PC-9 (cell line): Measurements from ENCODE around the gene PCGF3. TPM values are rescaled to one million over a fixed set of nuclear protein-coding genes. Genes with fewer than 3 reads are reported as not detected.

ENCODE experiments used
- BruUV-seq: library from RNA; stranded (reverse); fragments of 400-500 nt; replicated peaks from 2 replicates; lab custom pipeline; 2021; lab: Mats Ljungman, UMichigan
- CTCF ChIA-PET: fragments of 300-600 bp; sonication (Branson Sonifier 250); formaldehyde crosslinking; loops from one replicate; lab custom pipeline; 2022; ENCODE audit warnings: antibody characterized with exemption; lab: Charles Lee
- POLR2A ChIA-PET: fragments of 300-600 bp; sonication (Branson Sonifier 250); formaldehyde crosslinking; loops from one replicate; lab custom pipeline; 2022; ENCODE audit warnings: antibody characterized with exemption; ENCODE audit not compliant: unreplicated experiment; lab: Charles Lee
- DNase-seq, 2 experiments: peaks; one replicate each; pipeline versions ENCODE4 v3.0.0 to v3.0.0-alpha.2; 2015 to 2022; ENCODE audit warnings: mixed read lengths in 1 of 2
- H2AFZ ChIP-seq: fragments of 200-600 bp; sonication (generic); 2 replicates; pipeline ENCODE4 v1.8.1; 2017; ENCODE audit warnings: antibody characterized with exemption
- H3F3A ChIP-seq: fragments of 200-600 bp; sonication (generic); 2 replicates; pipeline ENCODE4 v1.8.1; 2017; ENCODE audit warnings: antibody characterized with exemption, mild to moderate bottlenecking, low read depth; ENCODE audit not compliant: insufficient read depth
- H3K27ac ChIP-seq: fragments of 200-600 bp; sonication (generic); 2 replicates; pipeline ENCODE4 v1.6.1; 2016; ENCODE audit warnings: mixed run types
- H3K27me3 ChIP-seq: fragments of 200-600 bp; sonication (generic); 2 replicates; pipeline ENCODE4 v1.6.1; 2016; ENCODE audit warnings: low read depth, mixed run types; ENCODE audit not compliant: insufficient read depth
- H3K36me3 ChIP-seq: fragments of 200-600 bp; sonication (generic); 2 replicates; pipeline ENCODE4 v1.6.1; 2016; ENCODE audit warnings: low read depth, mixed run types
- H3K4me1 ChIP-seq: fragments of 200-600 bp; sonication (generic); replicated peaks from 2 replicates; pipeline ENCODE4 v1.6.1; 2016; ENCODE audit warnings: mixed run types; ENCODE audit not compliant: insufficient read depth
- H3K4me2 ChIP-seq: fragments of 200-600 bp; sonication (generic); 2 replicates; pipeline ENCODE4 v1.6.1; 2017; ENCODE audit warnings: mixed run types
- H3K4me3 ChIP-seq: fragments of 200-600 bp; sonication (generic); 2 replicates; pipeline ENCODE4 v1.6.1; 2016; ENCODE audit warnings: mixed run types
- H3K79me2 ChIP-seq: fragments of 200-600 bp; sonication (generic); 2 replicates; pipeline ENCODE4 v1.6.1; 2017; ENCODE audit warnings: low read depth, mixed run types
- H3K9me2 ChIP-seq: fragments of 200-600 bp; sonication (generic); 2 replicates; pipeline ENCODE4 v1.8.1; 2017; ENCODE audit warnings: mild to moderate bottlenecking; ENCODE audit not compliant: insufficient read depth
- H3K9me3 ChIP-seq: fragments of 200-600 bp; sonication (generic); 2 replicates; pipeline ENCODE4 v1.8.1; 2016; ENCODE audit warnings: low read depth; ENCODE audit not compliant: insufficient read depth
- H4K20me1 ChIP-seq: fragments of 200-600 bp; sonication (generic); 2 replicates; pipeline ENCODE4 v1.8.1; 2017; ENCODE audit not compliant: insufficient read depth
- CTCF ChIP-seq: fragments of 200-600 bp; sonication (generic); conservative IDR thresholded peaks from 2 replicates; pipeline ENCODE4 v1.6.1; 2017; ENCODE audit warnings: mixed run types, antibody characterized with exemption, mild to moderate bottlenecking, moderate library complexity
- EZH2 ChIP-seq: fragments of 200-600 bp; sonication (generic); IDR thresholded peaks from 2 replicates; pipeline ENCODE4 v1.8.0; 2017; ENCODE audit warnings: antibody characterized with exemption, low read depth
- intact Hi-C: fragments of 100-400 bp; cut with micrococcal nuclease; formaldehyde crosslinking; loops from one replicate; pipeline ENCODE4 v1.10.0; 2022; ENCODE audit not compliant: unreplicated experiment
- total RNA-seq: library from RNA; stranded (reverse); gene quantifications from 2 replicates; pipeline ENCODE4 v1.2.3, GENCODE V29; 2021

PCGF3 gene
- total RNA-seq, 1 experiment from 2014 or later, result 60.8 TPM

- no TSS peak for BruUV-seq
- H4K20me1 ChIP-seq, result peaks cover 84% of the 10 kb centered on the region
Observed at GRCh38 chr4:776743-777441, 71.3 kb downstream of the PCGF3 start.

GRCh38 chr4:777520-778262 is 72.1 kb downstream of the PCGF3 start:
- no peak overlapping the region for H3K4me2 ChIP-seq
- BruUV-seq, result no TSS peak

More at GRCh38 chr4:776743-777441, 71.3 kb downstream of the PCGF3 start:
- H3K4me2 ChIP-seq, result no peak overlapping the region
- intact Hi-C loops, result no loop called here
- no peaks in the 10 kb centered on the region for H3K9me3 ChIP-seq
- H3K27ac ChIP-seq, result no peak overlapping the region
- ChIA-PET CTCF (no interaction called here), POLR2A (no interaction called here)
- H3K79me2 ChIP-seq, result peaks cover 87% of the 10 kb centered on the region
- peaks cover 50% of the 10 kb centered on the region; the same call in 1 of the 2 replicates for H3F3A ChIP-seq
- peaks cover 49% of the 10 kb centered on the region for H3K36me3 ChIP-seq
- DNase-seq, result no peak
- H3K4me1 ChIP-seq, result peaks cover 8% of the 10 kb centered on the region
- H3K27me3 ChIP-seq, result no peaks in the 10 kb centered on the region
- no peak overlapping the region for H3K4me3 ChIP-seq
- TF ChIP-seq CTCF (no peak), EZH2 (no peak)
- no peaks in the 10 kb centered on the region for H3K9me2 ChIP-seq
- H2AFZ ChIP-seq, result no peak overlapping the region

More at GRCh38 chr4:777520-778262, 72.1 kb downstream of the PCGF3 start:
- H3K27me3 ChIP-seq, result no peaks in the 10 kb centered on the region
- peaks cover 13% of the 10 kb centered on the region for H3K4me1 ChIP-seq
- DNase-seq, result no peak
- peaks cover 49% of the 10 kb centered on the region for H3K36me3 ChIP-seq
- no peaks in the 10 kb centered on the region for H3K9me3 ChIP-seq
- H2AFZ ChIP-seq, result no peak overlapping the region
- H3K79me2 ChIP-seq, result peaks cover 85% of the 10 kb centered on the region
- H3F3A ChIP-seq, result peaks cover 56% of the 10 kb centered on the region; the same call in 1 of the 2 replicates
- peaks cover 79% of the 10 kb centered on the region for H4K20me1 ChIP-seq
- H3K9me2 ChIP-seq, result no peaks in the 10 kb centered on the region
- intact Hi-C loops, result no loop called here
- ChIA-PET POLR2A (no interaction called here), CTCF (no interaction called here)
- H3K4me3 ChIP-seq, result no peak overlapping the region
- no peak for TF ChIP-seq EZH2
- TF ChIP-seq CTCF, result no peak
- no peak overlapping the region for H3K27ac ChIP-seq
